WTC11 (cell line): ENCODE results near the gene TLE5.

ENCODE experiments used
- ATF2 ChIP-seq: sonication (generic); formaldehyde crosslinking; IDR thresholded peaks from 2 replicates; pipeline ENCODE4 v1.8.1; 2022; ENCODE audit warnings: low read depth, missing genetic modification reagents, borderline replicate concordance
- ETV6 ChIP-seq: sonication (generic); formaldehyde crosslinking; IDR thresholded peaks from 2 replicates; pipeline ENCODE4 v1.8.1; 2022; ENCODE audit warnings: mild to moderate bottlenecking, missing genetic modification reagents
- TEAD4 ChIP-seq: sonication (generic); formaldehyde crosslinking; IDR thresholded peaks from 2 replicates; pipeline ENCODE4 v1.8.0; 2022; ENCODE audit warnings: mild to moderate bottlenecking, missing genetic modification reagents

GRCh38 chr19:3027981-3028304 is 34.4 kb downstream of the TLE5 start:
- TF ChIP-seq ETV6: no peak
- TF ChIP-seq TEAD4 (CRISPR knock-in tag): no peak
- no peak for TF ChIP-seq ATF2 (CRISPR knock-in tag)
